Stimulated activated CD4-positive, alpha-beta T cell treated with anti-CD3 and anti-CD28 coated beads, Interleukin-2, amount 100 ng/mL, for 24 hours (primary cell): Measurements from ENCODE around the gene MALRD1.

Source experiments
- DNase-seq, 2 donors: peaks; one replicate each; pipeline ENCODE4 v3.0.0-alpha.2; 2020

The MALRD1 gene

DNA sequence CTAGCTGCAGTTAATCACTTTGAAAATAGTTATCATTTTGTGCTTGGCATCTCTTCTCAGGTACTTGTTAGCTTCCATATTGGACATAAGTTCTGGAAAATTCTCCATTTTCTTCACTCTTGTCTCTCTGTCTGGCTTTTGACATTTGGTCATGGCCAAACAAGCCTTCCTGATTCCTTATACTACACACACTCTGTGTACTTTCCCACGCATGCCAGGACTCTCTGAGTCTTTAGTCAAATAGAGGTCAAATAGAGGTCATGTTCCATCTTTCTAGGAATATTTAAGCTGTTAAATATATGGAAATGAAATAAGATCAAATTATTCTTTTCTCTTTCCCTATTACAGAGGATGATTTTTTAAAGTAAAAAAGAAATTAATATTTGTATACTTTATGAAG, 532.1 kb downstream of the MALRD1 start:
- DNase-seq, result no peak

GRCh38 chr10:19588608-19589007, 540.0 kb downstream of the MALRD1 start:
- DNase-seq, result no peak

DNA sequence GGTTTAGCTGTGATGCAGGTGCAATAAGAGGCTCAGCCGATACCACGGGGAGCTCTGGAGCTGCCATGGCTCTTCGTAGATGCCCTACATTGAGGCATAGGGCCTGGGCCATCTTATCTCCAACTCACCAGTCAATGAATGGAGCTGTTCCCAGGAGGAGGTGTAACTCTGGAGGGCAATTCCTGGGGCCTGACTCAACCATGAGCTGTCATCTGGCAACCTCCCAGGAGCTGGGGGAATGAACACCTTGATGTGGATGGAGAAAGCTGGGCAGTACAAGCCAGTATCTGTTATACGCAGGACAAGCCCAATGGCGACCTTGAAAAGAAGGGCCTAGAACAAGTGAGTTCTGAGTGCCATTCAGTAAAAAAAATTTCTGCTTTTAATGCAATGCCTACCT, 543.7 kb downstream of the MALRD1 start:
- DNase-seq, result no peak

DNA sequence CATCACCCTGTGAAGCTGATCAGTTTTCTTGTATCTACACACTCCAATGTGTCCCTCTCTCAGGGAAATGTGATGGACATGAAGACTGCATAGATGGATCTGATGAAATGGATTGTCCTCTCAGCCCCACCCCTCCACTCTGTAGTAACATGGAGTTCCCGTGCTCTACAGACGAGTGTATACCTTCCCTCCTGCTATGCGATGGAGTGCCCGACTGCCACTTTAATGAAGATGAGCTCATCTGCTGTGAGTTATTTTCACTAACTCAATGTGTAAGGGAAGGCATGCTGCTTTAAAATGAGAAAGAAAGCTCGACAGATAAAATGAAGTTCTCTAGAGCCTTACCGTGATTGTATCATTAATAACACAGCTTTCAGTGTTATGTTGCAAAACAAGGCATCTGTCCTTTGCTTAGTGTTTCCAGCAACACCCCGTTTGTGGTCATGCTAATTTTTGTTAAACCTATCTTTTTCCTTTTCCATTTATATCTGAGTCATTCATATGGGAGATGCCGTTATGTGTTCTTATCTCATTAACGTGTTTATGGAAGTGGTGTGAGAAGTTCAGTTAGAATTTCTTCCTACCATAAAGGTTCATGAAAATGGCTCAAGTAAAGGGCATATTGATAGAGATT, 546.7 kb downstream of the MALRD1 start:
- DNase-seq, result no peak

DNA sequence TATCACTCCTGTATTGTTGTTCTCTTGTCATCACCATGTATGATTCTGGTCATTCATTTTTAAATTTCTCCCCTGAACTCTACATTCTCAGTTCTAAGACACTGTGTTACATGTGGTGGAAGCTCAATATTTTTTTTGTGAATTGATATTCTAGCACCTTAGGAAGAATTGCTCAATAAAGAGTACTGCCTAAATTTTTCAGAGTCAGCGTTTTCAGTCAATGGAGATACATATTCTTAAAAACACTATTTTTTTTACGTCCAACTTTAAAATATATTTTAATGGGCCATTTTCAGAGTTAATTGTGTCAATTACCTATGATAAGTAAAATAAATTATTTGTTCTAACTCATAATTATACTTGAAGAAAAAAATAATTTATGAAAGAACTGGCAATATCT, 557.2 kb downstream of the MALRD1 start:
- no peak for DNase-seq

DNA sequence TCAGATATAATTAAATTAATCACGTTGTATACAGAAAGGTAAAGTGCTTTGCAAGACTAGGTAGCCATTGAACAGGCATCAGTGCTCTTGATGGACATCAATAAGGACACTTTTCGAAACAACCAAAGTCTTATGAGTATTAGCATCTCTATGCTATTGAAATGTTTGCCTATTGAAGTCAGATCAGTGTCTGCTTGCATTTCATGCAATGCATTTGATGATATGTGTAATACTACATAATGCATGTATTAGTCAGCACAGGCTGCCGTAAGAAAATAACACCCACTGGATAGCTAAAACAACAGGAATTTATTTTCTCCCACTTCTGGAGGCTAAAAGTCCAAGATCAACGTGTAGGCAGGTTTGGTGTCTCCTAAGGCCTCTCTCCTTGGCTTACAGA, 558.4 kb downstream of the MALRD1 start:
- no peak for DNase-seq

- no peak for DNase-seq
Measured at GRCh38 chr10:19611775-19612174, 563.2 kb downstream of the MALRD1 start.

GRCh38 chr10:19616966-19617365, 568.4 kb downstream of the MALRD1 start:
- DNase-seq, result no peak

- no peak for DNase-seq
Measured at GRCh38 chr10:19620811-19621210, 572.2 kb downstream of the MALRD1 start.

- no peak for DNase-seq
Measured at GRCh38 chr10:19623321-19623720, 574.7 kb downstream of the MALRD1 start.

DNA sequence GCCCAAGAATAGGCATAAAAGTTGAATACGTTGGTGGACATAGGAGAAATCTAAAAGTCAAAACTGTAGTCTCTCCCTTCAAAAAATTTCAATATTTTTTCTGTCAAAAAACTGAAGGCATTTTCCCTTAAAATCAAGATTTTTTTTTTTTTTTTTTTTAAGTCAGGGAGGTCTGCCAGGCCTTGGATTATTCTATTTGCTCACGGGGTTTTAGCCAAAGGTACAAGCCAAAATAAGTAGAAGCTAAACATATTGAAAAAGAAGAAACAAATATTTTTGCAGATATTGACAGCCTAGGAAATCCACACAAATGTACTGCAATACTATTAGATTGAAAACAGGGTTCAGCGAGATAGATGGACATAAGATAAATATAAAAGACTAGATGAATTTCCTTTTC, 577.6 kb downstream of the MALRD1 start:
- no peak for DNase-seq

DNA sequence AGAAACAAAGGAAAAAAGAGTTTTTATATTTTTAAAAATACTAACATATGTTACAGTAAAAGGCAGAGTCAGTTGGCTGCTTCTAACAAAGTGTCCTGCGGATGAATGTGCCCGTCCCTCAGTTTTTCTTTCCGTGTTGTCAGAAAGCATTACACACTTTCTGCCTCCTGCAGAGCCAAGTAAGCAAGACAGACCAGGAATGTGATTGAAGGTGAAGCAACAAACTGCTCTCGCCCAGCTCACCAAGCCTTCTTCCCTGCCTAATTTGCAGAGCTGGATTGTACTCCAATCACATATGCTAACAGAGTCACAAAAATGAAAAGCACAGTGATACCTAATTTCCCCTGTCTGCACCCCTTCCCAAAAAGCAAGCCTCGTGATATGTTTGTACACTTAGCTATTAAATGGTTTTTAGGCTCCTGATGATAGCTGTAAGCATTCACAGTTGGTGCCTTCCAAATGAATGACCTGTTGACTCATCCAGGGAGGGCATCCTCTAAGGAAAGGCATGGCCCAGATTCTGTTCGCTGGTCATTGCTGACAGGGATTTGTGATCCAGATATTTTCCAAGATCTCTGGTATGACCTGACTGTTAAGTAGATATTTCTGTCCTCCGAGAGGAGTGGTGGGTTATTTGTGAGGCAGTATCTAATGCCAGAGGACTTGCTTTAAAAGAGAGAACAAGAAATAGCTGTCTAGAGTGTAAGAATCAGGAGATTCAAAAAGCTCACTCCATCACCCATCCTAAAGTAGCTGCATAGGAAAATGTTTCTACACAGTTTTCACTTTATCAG, 580.4 kb downstream of the MALRD1 start:
- DNase-seq, result no peak

- DNase-seq, result no peak
Measured at GRCh38 chr10:19629567-19629966, 581.0 kb downstream of the MALRD1 start.

- no peak for DNase-seq
Measured at GRCh38 chr10:19634163-19634562, 585.6 kb downstream of the MALRD1 start.

- no peak for DNase-seq
Measured at GRCh38 chr10:19638182-19638895, 589.7 kb downstream of the MALRD1 start.

DNA sequence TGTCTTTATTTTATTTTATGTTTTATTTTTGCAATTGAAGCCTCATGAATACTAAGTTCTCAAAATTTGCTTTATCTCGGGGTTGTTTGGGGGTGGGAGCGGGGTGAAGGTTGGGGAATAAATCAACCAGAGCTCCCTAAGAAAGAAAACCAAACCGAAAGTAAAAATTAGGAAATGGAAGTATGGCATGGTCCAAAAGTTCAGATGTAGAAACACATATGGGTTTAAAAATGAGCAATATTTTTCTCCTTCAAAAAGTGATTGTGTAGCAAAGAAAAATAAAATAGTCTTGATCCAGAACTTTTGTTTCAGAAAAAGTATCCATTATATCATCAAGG, 590.3 kb downstream of the MALRD1 start:
- no peak for DNase-seq

- no peak for DNase-seq
Measured at GRCh38 chr10:19640566-19641263, 592.1 kb downstream of the MALRD1 start.

GRCh38 chr10:19651549-19651948, 602.9 kb downstream of the MALRD1 start:
- no peak for DNase-seq

GRCh38 chr10:19652750-19653149, 604.1 kb downstream of the MALRD1 start:
- no peak for DNase-seq

DNA sequence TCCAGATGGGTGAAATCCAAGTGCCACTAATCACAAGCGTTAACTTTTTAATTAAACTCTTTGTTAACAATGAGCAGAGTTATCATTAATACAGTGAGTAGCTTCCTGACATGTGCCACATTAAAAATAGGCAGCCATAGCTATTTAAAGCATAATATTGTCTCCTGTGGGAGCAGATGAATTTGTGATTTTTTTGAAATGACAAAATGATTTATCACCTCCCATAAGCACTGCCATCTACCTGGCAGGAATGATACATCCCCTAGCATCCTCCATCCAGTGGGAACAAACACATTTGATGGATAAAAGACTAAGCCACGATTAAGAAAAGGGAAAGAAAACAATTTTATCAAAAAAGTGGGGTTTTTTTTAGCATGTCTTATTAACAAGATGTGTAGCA, 605.3 kb downstream of the MALRD1 start:
- DNase-seq, result no peak

- DNase-seq, result no peak
Measured at GRCh38 chr10:19654576-19654975, 606.0 kb downstream of the MALRD1 start.

DNA sequence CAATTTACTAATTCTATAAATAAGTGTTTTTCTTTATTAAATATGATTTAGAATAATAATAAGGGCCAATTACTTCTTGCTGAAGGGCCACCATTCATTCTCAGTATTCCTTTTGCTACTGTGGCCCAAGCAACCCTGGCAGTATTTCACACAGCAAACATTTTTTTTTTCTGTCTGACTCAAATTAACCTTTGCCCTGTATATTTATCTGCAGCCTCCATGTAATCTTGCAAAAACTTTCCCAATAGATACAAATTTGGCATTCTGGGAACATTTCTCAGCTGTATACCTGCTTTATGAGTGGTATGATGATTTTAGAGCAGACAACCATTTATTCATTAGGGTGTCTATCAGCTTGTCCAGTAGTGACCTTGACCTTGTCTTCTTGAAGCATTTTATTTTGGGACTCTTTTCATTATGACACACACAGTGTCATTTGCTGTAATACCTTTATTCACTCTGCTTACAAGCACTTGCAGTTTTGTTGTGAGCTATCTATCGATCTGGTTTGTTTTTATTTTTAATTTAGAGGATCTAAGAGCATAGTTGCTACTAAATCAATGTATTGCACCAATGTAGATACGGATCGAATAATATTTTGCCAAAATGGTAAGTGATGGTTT, 607.9 kb downstream of the MALRD1 start:
- no peak for DNase-seq

DNA sequence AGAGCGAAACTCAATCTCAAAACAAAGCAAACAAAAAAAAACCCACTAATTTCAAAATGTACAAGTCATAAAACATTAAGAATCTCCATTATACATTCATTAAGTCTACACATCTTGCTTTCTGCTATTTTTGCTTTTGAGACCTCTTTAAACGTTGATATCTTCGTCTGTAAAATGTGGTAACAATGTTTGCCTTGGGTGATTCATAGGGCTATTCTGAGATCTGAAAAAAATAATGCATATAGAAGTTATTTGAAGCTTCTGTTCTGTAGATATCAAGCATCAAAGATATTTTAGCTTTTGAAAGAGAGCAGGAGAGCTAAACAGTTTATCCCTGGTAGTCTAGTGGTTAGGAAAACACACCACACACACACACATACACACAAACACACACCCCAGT, 609.5 kb downstream of the MALRD1 start:
- DNase-seq, result no peak
